ENCODE results near the gene TNRC6A. TPM values are rescaled to one million over a fixed set of nuclear protein-coding genes. Genes with fewer than 3 reads are reported as not detected.

Gene TNRC6A
- total and polyA plus RNA-seq, 2 of the 13 experiments (the other 11 are each of a cell fraction or from before 2014, with no cell fraction given), result 30.9 to 43.6 TPM

DNA sequence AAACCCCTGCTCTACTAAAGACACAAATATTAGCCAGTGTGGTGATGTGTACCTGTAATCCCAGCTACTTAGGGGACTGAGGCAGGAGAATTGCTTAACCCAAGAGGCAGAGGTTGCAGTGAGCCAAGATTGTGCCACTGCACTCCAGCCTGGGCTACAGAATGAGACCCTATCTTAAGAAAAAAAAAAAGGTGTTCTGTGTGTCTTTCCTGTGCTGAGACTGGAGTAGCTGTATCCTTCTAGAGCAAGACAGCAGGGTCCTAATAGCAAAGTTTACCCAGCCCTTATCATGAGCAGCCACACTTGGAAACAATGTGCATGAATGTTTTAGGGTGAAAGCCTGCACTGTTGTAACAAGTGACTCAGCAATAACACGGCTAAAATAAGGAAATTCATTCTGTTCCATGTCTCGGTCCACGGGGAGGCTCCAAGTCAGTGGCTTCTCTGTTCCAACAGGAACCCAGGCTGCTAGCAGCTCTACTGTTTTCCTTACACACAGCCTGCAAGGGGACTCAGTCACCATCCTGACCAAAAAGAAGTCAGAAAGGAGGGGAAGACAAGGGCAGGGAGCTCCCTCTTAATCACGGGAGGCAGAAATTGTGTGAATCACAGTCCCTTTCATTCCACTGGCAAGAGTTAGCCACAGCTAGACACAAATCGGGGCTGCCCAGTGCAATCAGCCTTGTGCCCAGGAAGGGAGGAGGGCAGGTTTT is 109.3 kb downstream of the TNRC6A start:
- POLR2A ChIA-PET, result interaction anchor here (0.9 kb wide), 1 partner anchor 13 kb away, joined by 3 read pairs; no protein-coding TSS in a partner anchor
- CTCF ChIA-PET (ENCODE audit: low intra/inter-chr PET ratio, low total read pairs), result no interaction called here
- Histone ChIP-seq H3K9ac (ENCODE audit: insufficient read depth, low read depth, low read length) (peak overlapping the region; percentile 51), H2AFZ (ENCODE audit: low read length) (peak overlapping the region; percentile 62), H3K79me2 (ENCODE audit: insufficient read depth, low read length) (no peaks in the 10 kb centered on the region), H3K27me3 (ENCODE audit: control insufficient read depth in 1 of 2, insufficient read depth in 2 of 2, low read length in 2 of 2) (no peaks in the 10 kb centered on the region), H3K4me2 (ENCODE audit: low read depth, low read length) (peak overlapping the region; percentile 83), H3K27ac (ENCODE audit: extremely low read length, insufficient read depth, low read length) (peak overlapping the region; percentile 64), H3K9me3 (ENCODE audit: low read length) (no peaks in the 10 kb centered on the region), H4K20me1 (ENCODE audit: insufficient read depth, low read length) (no peaks in the 10 kb centered on the region), H3K4me3 (replicated peaks in 1 of 3; ENCODE audit: insufficient read depth in 1 of 3, low read depth in 2 of 3, low read length in 3 of 3) (peak overlapping the region; percentile 1 to 48 (median 32); a peak in 4 of 6 replicates), H3K4me1 (ENCODE audit: insufficient read depth, low read length) (peaks cover 52% of the 10 kb centered on the region), H3K36me3 (replicated peaks in 1 of 2; ENCODE audit: control insufficient read depth in 1 of 2, insufficient read depth in 2 of 2, low read length in 2 of 2) (no peaks in the 10 kb centered on the region)
- TSS peak; percentile 83 for BruUV-seq (replicated peaks)
- intact Hi-C loops (cut with micrococcal nuclease; ENCODE audit: unreplicated experiment) (loop anchor here (10.0 kb wide), 3 partner anchors 176 to 266 kb away; partner anchors contain the start of gene ARHGAP17), in situ Hi-C loops (cut with HindIII; ENCODE audit: extremely low pct_ligation_motif_present, low pct_unique_long_range_greater_than_20kb) (no loop called here)
- 0% methylated on average over 5 of the region's 5 CpGs for WGBS (ENCODE audit: low lambda C conversion rate)
- peak; percentile 74 for ATAC-seq
- peak; percentile 83 for DNase-seq (ENCODE audit: low spot score)
- peak; percentile 79 for FAIRE-seq
- 0 out of 2 replicates have a peak, but pooled peaks have one; percentile 53 for TF ChIP-seq ZNF891 (CRISPR knock-in tag; IDR thresholded peaks at IDR 0.05)
- TF ChIP-seq, protein P1, sequence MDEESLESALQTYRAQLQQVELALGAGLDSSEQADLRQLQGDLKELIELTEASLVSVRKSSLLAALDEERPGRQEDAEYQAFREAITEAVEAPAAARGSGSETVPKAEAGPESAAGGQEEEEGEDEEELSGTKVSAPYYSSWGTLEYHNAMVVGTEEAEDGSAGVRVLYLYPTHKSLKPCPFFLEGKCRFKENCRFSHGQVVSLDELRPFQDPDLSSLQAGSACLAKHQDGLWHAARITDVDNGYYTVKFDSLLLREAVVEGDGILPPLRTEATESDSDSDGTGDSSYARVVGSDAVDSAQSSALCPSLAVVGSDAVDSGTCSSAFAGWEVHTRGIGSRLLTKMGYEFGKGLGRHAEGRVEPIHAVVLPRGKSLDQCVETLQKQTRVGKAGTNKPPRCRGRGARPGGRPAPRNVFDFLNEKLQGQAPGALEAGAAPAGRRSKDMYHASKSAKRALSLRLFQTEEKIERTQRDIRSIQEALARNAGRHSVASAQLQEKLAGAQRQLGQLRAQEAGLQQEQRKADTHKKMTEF (CRISPR knock-in tag; IDR thresholded peaks at IDR 0.05), result peak; percentile 58; the same call in 1 of the 2 replicates
- TF ChIP-seq RBM22 (optimal IDR thresholded peaks at IDR 0.05; ENCODE audit: low read length), result peak; percentile 33
- no peak for TF ChIP-seq FOXA1 (IDR thresholded peaks at IDR 0.05)
- peak; percentile 83 for TF ChIP-seq FOXA1 (CRISPR knock-in tag; IDR thresholded peaks at IDR 0.05)
- TF ChIP-seq ZNF33B (CRISPR knock-in tag; IDR thresholded peaks at IDR 0.05), result no peak
- TF ChIP-seq, protein P2, sequence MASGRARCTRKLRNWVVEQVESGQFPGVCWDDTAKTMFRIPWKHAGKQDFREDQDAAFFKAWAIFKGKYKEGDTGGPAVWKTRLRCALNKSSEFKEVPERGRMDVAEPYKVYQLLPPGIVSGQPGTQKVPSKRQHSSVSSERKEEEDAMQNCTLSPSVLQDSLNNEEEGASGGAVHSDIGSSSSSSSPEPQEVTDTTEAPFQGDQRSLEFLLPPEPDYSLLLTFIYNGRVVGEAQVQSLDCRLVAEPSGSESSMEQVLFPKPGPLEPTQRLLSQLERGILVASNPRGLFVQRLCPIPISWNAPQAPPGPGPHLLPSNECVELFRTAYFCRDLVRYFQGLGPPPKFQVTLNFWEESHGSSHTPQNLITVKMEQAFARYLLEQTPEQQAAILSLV (CRISPR knock-in tag; IDR thresholded peaks at IDR 0.05; ENCODE audit: borderline replicate concordance), result 0 out of 2 replicates have a peak, but pooled peaks have one; percentile 22
- TF ChIP-seq ZNF501 (CRISPR knock-in tag; IDR thresholded peaks at IDR 0.05), result peak; percentile 33; the same call in 1 of the 2 replicates
- TF ChIP-seq KMT2A (CRISPR knock-in tag; IDR thresholded peaks at IDR 0.05), result 0 out of 2 replicates have a peak, but pooled peaks have one; percentile 17
- 0 out of 2 replicates have a peak, but pooled peaks have one; percentile 17 for TF ChIP-seq MIXL1 (CRISPR knock-in tag; IDR thresholded peaks at IDR 0.05)
- 0 out of 2 replicates have a peak, but pooled peaks have one; percentile 31 for TF ChIP-seq ZNF331 (CRISPR knock-in tag; IDR thresholded peaks at IDR 0.05)
- TF ChIP-seq, protein P3, sequence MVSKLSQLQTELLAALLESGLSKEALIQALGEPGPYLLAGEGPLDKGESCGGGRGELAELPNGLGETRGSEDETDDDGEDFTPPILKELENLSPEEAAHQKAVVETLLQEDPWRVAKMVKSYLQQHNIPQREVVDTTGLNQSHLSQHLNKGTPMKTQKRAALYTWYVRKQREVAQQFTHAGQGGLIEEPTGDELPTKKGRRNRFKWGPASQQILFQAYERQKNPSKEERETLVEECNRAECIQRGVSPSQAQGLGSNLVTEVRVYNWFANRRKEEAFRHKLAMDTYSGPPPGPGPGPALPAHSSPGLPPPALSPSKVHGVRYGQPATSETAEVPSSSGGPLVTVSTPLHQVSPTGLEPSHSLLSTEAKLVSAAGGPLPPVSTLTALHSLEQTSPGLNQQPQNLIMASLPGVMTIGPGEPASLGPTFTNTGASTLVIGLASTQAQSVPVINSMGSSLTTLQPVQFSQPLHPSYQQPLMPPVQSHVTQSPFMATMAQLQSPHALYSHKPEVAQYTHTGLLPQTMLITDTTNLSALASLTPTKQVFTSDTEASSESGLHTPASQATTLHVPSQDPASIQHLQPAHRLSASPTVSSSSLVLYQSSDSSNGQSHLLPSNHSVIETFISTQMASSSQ (IDR thresholded peaks at IDR 0.05; ENCODE audit: low read depth), result no peak
- TF ChIP-seq, protein P3 (CRISPR knock-in tag; IDR thresholded peaks at IDR 0.05; ENCODE audit: borderline replicate concordance), result no peak
- TF ChIP-seq SALL1 (CRISPR knock-in tag; IDR thresholded peaks at IDR 0.05), result peak; percentile 53
- peak; percentile 57; the same call in 1 of the 2 replicates for TF ChIP-seq ZNF335 (CRISPR knock-in tag; IDR thresholded peaks at IDR 0.05)
- peak; percentile 70 for TF ChIP-seq POLR2G (IDR thresholded peaks at IDR 0.05; ENCODE audit: low read depth, low read length)
- TF ChIP-seq MEIS2 (CRISPR knock-in tag; IDR thresholded peaks at IDR 0.05), result no peak
